HG03558 (cell line): Measurements from ENCODE around the gene ADD1.

ENCODE experiments used
- ATAC-seq: cut with Tn5 transposase; IDR thresholded peaks from one replicate; pipeline ENCODE4 v1.9.1; 2021; ENCODE audit warnings: moderate number of reproducible peaks; ENCODE audit not compliant: unreplicated experiment; ENCODE audit errors: extremely low read depth

The ADD1 gene

DNA sequence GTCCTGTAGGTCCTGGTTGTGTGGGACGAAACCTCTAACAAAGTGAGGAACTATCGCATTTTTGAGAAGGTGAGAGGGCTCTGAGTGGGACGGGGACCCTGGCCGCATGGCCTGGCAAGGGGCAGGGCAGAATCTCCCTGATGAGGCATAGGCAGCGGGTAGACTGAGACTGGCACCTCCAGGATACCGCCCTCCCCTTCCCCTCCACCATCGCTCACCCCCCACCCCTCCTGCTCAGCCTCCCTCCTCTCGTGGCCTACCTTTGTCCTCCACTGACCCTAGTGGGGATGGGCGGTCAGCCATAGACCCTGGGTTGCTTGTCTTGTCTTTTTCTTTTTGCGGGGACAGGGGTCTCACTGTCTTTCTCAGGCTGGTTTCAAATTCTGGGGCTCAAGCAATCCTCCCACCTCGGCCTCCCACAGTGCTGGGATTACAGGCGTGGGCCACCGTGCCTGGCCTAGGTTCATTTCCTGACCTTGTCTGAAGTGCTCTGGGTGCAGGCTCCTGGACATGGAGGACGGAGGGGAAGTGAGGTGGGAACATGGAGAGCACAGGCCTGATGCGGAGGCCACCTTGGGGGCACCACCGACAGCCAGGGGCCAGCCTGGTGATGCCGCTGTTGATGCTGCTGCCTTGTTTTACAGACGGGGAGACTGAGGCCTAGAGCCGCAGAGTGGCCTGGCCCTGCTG lies 10.5 kb upstream of the ADD1 start:
- no peak for ATAC-seq

DNA sequence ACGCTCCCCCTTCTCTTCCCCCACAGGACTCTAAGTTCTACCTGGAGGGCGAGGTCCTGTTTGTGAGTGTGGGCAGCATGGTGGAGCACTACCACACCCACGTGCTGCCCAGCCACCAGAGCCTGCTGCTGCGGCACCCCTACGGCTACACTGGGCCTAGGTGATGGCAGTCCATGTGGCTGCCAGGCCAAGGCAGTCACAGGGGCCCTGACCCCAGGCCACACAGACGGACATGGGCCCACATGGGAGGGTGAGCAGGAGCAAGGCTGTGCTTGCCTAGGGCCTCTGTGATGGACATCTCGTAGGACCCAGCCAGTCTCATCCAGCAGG lies 10.0 kb upstream of the ADD1 start:
- no peak for ATAC-seq

DNA sequence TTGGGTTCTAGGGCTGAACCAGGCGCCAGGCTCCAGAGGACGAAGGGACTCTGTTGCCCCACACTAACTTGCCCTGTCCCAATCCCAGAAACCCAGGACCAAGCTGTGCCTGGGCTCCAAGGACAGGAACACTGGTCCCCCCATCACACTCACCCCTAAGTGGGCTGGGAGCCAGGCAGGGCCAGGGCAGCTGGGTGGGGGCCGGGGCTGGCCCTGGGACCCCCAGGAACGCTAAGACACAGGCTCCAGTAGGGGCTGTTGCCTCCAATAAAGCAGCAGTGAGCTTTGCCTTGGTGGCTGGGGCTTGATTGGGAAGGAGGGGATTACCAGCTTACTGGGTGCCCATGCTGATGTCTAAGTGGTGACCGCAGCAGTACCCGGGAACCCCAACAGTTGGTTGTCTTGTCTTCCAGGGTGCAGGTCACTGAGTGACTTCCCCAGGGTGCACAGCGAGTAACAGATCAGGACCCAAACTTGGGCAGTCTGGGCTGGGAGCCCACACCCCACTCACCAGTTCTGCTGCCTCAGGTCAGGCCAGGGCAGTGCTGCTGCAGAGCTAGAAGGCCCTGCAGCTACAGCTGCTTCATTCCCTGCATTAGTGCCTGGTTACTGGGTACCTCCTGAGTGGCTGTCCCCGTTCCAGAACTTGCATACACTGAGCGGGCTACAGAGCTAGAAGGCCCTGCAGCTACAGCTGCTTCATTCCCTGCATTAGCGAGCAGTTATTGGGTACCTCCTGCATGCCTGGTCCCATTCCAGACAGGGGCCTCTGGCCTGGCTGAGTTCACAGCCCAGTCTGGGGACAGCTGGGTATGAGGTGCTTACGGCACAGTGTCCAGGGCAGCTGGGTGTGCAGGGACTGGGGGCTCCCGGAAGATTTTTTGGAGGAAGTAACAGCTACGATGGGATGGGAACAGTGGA lies 9.4 kb upstream of the ADD1 start:
- ATAC-seq: no peak

DNA sequence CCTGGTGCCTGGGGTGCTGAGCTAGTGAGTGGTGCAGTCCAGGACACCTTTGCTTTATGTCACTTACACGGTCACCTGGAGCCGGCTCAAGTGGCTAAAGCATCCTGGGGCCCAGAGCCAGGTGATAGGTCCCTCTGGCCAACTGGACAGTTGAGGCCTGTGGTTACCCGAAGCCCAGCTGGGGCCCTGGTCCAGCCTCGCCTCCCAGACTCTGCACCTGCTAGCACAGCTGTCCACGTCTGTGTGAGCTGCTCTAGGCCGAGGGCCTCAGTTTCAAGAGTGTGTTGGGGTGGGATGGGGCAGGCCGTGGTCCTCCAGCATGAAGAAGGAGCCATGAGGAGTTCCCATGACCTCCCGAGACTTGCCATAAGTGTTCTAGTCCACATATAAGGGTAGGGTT lies 7.7 kb upstream of the ADD1 start:
- ATAC-seq: no peak

DNA sequence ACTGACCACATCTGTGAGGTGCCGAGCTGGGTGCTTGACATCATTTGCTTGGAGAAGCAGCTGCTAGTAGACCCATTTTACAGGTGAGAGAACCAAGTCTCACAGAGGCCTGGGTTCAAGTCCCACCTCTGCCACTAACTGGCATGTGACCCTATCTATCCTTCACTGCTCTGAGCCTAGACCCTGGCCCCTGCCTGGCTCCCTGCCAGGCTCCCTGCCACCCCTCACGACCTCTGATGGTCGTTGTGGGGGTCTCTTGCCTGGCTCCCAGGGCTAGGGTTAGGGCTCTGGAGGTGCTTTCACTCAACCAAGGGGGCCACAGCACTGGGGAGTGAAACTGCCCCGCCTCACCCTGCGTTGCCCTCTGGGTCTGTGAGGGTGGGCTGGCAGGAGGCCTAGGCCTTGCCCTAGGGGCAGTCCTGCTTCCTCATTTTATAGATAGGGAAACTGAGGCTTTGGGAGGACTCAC lies 7.2 kb upstream of the ADD1 start:
- no peak for ATAC-seq

DNA sequence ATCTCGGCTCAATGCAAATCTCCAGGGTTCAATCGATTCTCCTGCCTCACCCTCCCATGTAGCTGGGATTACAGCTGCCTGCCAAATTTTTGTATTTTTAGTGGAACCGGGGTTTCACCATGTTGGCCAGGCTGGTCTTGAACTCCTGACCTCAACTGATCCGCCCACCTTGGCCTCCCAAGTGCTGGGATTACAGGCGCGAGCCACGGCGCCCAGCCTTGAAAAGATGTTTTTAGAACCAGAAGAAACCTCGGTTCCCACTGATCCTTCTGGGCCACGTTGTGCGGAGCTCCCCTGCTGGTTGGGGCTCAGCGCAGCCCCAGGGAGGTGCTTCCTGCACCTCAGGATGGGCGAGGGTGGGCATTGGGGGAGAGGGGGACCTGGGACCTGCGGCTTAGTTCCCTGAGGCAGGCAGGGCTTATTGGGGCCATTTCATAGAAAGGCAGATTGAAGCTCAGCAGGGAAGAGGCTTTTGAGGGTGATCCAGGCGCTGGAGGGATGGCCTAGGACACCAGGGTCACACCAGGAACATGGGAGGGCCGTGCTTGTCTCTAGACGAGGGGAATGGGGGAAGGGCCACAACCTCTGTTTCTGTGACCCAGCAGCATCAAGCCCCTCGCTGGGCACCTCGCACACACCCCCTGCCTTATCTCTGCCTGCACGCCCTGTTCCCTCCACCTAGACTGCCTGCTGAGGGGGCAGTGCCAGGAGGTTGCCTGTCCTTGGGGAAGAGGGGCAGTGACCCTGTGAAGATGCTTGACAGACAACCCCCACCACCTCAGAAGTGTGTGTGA lies 6.3 kb upstream of the ADD1 start:
- ATAC-seq: no peak

DNA sequence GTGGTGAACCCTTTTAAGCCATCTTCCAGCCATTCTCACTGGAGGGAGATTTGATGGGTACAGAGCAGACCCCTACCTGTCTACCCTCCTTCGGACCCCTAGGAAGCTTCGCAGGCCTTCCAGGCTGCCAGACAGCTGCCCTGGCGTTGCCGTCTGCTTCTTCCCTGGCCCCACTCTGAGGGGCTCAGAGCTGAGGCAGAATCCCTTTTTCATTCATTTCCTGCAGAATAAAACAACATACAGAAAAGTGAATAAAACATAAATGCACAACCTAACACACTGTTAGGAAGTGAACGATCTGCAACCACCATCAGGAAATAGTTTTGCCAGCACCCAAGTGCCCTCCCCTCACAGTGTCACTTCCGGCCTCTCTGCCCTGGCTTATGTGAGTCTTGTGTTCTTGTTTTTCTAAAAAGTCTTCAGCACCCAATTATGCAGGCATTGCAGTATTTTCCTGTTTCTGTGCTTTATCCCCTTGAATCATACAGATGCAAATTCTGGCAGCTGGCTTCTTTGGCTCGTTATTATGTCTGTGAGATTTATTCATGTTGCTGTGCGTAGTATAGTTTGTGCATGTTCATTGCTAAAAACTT lies 5.6 kb upstream of the ADD1 start:
- no peak for ATAC-seq

DNA sequence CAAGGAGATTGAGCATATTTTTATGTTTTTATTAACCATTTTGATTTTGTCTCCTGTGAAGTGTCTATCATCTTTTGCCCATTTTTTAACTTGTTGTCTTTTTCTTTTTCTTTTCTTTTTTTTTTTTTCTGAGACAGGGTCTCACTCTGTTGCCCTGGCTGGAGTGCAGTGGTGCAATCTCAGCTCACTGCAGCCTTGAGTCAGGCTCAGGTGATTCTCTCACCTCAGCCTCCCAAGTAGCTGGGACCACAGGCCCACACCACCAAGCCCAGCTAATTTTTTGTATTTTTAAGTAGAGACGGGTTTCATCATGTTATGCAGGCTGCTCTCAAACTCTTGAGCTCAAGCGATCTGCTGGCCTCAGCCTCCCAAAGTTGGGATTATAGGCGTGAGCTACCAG lies 4.6 kb upstream of the ADD1 start:
- no peak for ATAC-seq

DNA sequence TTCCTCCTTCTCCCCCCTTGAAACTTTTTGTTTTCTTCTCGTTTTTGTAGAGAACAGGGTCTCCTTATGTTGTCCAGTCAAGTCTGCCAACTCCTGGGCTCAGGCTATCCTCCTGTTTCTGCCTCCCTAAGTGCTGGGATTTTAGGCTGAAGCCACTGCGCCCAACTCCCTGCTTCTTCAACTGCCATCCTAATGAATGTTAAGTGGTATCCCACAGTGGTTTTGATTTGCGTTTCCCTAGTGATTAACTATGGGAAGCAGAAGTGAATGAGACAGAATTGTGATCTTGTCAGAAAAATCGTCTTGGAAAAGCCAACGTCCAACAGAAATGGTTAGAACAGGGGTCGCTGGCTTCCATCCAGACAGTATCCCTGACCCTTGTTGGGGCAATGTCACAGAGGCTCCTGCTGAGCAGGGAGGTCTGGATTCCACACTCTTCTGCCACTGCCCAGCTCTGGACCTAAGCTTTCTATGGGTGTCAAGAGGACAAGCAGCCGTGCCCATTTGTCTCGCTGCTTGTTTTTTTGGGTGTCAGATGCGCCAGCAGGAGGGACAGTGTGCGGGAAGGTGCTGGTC lies 869 bp upstream of the ADD1 start:
- no peak for ATAC-seq

DNA sequence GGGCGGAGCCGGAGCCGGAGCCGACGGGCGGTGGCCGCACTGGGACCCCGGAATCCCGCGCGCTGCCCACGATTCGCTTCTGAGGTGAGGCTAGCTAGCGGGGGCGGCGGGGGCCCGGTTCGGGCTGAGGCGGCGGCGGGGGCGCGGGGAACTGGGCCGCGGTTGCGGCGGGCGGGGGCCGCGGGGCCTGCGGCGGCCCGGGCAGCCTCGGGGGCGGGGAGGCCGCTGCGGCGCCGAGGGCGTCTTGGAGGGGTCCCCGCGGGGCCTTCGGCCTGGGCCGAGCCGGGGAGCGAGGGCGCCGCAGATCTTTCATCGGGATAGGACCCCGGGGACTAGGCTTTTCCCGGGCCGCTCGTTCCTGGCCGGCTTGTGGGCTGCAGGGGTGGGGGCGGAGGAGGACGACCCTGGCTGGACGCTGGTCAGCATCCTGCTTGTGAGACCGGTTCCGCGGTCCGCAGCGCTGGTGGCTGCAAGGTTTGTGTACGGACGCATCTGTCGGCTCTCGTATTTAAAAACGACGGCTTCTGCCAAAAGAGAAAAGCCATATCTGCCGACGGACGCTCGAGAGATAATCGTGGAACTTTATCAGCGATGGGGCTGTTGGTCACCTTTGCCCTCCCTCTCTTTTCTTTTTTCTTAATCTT lies 419 bp downstream of the ADD1 start:
- no peak for ATAC-seq

DNA sequence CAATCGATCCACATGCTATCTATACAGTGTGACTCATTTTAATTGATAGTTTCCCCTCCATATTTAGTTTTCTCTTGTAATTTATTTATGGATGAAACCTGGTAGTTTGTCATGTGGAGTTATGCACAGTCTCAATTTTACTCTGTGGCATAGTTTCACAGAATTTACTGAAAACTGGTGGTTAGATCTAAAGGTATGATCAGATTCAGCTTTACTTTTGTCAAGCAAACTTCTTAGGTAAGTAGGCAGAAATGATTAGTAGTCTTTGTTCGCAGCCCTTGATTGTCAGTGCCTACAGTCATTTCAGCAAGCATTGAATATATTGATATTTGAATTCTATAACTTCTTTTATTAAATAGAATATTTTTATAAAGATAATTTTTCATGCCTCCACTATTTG lies 2.5 kb downstream of the ADD1 start:
- no peak for ATAC-seq

DNA sequence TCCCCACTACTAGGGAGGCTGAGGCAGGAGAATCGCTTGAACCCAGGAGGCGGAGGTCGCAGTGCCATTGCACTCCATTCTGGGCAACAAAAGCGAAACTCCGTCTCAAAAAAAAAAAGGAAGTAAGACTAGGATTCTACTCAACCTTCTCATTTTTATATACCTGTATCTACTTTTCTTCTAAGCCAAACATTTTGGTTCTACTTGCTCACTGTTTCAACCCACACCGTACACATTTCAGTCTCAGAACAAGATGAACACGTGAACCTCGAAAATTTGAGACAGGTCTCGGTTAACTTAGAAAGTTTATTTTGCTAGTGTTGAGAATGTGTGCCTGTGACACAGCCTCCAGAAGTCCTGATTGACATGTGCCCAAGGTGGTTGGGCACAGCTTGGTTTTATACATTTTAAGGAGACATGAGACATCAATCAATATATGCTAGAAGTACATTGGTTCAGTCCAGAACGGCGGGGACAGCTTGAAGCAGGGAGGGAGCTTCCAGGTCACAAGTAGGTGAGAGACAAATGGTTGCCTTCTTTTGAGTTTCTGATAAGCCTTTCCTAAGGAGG lies 3.7 kb downstream of the ADD1 start:
- ATAC-seq: no peak

DNA sequence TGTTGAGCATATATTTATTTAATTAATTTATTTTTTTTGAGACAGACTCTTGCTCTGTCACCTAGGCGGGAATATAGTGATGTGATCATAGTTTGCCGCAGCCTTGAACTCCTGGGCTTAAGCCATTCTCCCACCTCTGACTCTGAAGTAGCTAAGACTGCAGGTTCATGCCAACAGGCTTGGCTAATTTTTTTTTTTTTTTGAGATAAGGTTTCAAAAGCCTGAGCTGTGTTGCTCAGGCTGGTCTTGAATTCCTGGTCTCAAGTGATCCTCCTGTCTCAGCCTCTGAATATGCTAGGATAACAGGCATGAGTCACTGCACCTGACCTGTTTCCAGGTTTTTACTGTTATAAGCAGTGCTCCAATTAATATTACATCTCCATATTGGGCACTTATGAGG lies 4.8 kb downstream of the ADD1 start:
- ATAC-seq: no peak

DNA sequence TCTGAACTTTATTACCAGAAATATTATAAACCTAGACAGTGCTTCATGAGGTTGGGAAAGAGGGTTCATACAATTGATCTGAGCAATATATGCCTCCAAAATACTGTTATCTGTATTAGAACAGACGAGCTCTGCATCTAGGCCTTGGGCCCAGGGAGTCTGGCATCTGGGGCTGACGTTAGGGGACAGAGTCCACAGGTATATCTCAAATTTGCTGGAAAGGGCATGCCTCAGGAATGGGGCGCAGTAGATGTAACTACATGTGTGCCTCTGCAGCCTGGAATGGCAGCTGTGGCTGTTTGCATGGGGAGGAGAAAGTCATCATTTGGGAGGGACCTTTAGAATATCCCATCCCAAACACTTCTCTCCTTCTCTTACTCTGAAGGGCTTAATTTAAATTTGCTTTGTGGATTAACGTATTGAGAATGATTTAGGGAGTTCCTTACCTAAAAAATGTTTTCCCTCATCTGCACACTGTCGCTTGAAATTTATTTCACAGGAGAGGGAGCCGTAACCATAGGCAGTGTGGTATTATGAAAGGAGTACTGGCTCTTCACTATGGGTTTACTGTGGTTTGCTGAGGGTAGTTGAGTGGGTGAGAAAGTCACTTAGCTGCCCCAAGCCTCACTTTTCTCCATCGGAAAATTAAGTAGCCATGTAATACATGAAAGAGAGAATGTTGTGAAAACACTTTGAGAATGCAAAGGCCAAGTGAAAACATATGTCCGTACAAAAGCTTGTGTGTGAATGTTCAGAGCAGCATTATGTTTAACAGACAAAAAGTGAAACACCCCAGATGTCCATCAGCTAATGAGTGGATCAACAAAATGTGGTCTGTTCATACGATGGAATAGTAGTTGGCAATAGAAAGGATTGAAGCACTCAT lies 5.9 kb downstream of the ADD1 start:
- ATAC-seq: no peak

DNA sequence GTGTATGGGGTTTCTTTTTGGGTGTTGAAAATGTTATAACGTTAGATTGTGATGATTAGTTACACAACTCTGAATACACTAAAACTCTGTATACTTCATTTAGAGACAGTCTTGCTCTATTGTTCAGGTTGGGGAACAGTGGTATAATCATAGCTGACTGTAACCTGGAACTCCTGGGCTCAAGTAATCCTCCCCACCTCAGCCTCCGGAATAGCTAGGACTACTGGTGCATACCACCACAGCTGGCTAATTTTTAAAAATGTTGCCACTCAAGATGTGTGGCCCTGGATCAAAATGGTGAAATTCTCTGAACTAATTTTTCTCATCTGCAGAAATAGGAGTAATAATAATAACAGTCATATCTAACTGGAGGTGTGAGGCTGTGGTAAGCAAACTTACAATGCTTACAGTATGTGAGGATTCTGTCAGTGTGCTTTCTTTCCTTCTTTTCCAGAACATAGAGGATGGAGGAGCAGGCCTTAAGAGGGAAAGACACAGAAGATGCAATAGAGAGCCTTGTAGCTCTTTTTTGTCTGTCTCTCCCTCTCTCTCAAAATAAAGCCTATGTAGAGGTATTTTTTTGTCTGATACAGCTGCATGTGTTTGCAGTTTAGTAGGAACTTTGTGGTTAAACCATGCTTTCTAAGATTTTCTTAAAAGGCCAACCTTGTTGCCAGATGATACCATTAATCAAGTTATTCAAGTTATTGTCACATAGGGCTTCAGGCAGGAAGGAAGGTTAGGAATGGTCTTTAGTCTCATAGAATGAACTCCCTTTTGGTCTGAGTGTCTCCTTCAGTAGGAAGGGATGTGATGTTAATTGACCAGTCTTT lies 7.5 kb downstream of the ADD1 start:
- no peak for ATAC-seq

DNA sequence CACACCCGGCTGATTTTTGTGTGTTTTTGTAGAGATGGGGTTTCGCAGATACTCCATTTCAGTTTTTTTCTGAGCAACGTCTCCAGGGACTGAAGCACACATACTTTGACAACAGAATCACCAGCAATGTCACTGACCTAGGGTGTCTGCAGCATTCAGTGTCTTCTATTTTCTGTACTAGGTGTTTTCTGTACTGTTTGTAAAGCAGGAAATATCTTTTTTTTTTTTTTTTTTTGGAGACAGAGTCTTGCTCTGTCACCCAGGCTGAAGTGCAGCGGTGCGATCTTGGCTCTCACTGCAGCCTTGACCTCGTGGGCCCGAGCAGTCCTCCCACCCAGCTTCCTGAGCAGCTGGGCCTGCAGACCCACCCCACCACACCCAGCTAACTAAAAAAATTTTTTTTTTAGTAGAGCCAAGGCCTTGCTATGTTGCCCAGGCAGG lies 8.9 kb downstream of the ADD1 start:
- ATAC-seq: no peak

DNA sequence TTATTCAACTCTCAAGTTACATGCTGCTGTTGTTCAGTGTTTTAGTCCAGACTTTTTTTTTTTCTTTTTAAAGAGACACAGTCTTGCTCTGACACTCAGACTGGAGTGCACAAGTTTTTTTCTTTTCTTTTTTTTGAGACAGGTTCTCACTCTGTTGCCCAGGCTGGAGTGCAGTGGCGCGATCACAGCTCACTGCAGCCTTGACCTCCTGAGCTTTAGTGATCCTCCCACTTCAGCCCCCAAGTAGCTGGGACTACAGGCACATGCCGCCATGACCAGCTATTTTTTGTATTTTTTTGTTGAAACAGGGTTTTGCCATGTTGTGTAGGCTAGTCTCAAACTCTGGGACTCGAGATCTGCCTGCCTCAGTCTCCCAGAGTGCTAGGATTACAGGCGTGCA lies 11.9 kb downstream of the ADD1 start:
- no peak for ATAC-seq

DNA sequence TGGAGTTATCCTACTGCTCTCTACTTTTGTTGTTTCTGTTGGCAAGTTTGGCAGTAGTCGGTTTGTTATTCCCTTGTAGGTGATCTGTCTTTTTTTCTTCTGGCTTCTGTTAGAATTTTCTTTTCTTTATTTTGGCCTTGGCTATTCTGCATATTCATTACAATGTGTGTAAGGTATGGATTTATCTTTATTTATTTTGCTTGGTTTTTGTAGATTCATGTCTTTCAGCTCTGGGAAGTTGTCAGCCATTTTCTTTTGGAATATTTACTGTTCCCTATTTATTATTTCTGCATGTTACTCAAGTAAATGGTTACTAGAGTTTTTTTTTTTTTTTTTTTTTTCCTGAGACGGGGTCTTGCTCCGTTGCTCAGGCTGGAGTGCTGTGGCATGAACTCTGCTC lies 12.6 kb downstream of the ADD1 start:
- no peak for ATAC-seq
